IPS-15b (cell line): ENCODE measurements around the gene TXNDC16.

Experiments used
- H3K27me3 ChIP-seq: one replicate; pipeline ENCODE4 v1.6.1; 2013; ENCODE audit warnings: low read length; ENCODE audit not compliant: control insufficient read depth, insufficient read depth
- H3K36me3 ChIP-seq: one replicate; pipeline ENCODE4 v1.6.1; 2013; ENCODE audit warnings: low read length; ENCODE audit not compliant: control insufficient read depth, insufficient read depth
- H3K4me1 ChIP-seq: one replicate; pipeline ENCODE4 v1.6.1; 2013; ENCODE audit warnings: mild to moderate bottlenecking, low read length; ENCODE audit not compliant: control insufficient read depth, insufficient read depth
- H3K4me3 ChIP-seq: one replicate; pipeline ENCODE4 v1.5.1; 2013; ENCODE audit warnings: low read depth, low read length
- H3K9ac ChIP-seq: one replicate; pipeline ENCODE4 v1.6.1; 2013; ENCODE audit warnings: low read depth, mild to moderate bottlenecking, low read length
- H3K9me3 ChIP-seq: one replicate; pipeline ENCODE4 v1.6.1; 2013; ENCODE audit warnings: mild to moderate bottlenecking, low read length; ENCODE audit not compliant: control insufficient read depth, insufficient read depth

Gene TXNDC16

GRCh38 chr14:52400846-52401245, 151.5 kb downstream of the TXNDC16 start:
- Histone ChIP-seq H3K4me1 (peaks cover 4% of the 10 kb centered on the region), H3K9me3 (no peaks in the 10 kb centered on the region), H3K27me3 (no peaks in the 10 kb centered on the region), H3K9ac (no peak overlapping the region), H3K4me3 (no peak overlapping the region), H3K36me3 (no peaks in the 10 kb centered on the region)

DNA sequence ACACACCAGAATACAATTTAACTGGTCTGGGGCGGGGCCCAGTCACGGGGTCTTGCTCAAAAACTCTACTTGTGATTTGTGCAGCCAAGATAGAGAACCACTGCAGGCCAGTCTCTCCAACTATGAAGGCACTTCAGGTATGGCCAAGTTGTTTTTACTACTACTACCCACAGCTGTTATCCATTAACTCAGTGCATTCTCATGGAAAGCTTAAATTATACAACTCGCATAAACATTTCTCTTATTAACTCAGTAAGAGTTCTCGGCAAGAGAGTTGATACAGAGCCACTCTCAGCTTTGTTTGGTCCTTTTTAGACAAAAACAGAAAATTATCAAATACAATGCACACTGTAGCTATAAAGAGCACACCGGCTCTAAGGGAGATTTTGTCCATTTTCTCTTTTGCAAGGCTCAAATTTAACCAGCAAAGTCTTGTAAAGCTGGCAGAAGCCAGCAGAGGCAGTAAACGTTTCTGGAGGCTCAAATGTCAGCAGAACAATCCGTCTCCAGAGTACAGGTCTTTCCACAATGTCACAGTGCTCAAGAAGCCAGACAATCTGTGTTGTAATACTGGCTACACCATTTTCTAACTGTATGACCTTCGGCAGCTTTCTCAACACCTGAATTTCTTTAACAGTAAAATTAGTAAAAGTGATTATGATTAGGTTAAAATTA, 152.2 kb downstream of the TXNDC16 start:
- H3K36me3 ChIP-seq, result no peaks in the 10 kb centered on the region
- H3K4me1 ChIP-seq, result peaks cover 4% of the 10 kb centered on the region
- H3K9me3 ChIP-seq, result no peaks in the 10 kb centered on the region
- no peaks in the 10 kb centered on the region for H3K27me3 ChIP-seq
- no peak overlapping the region for H3K9ac ChIP-seq
- no peak overlapping the region for H3K4me3 ChIP-seq

- H3K36me3 ChIP-seq, result no peaks in the 10 kb centered on the region
- H3K27me3 ChIP-seq, result no peaks in the 10 kb centered on the region
- no peak overlapping the region for H3K4me3 ChIP-seq
Observed at GRCh38 chr14:52399104-52399503, 153.2 kb downstream of the TXNDC16 start.

DNA sequence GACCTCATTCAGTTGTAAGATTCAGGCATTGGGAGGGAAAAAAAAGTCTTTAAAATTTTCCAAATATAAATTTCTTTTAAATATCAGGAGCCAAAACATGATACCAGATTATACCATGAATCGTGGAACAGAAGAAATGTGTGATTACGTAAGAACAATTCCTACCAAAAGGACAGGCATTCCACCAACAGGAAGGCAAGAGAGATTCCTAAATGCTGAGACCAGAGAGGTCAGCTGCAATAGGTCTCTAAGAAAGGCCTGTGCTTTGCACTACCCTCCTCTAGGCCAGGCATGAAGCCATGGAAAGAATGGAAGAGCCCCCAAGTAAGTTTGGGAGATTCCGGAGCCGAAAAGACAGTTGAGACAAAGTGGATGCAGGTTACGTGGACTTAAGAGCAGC, 154.5 kb downstream of the TXNDC16 start:
- no peak overlapping the region for H3K4me3 ChIP-seq
- peaks cover 4% of the 10 kb centered on the region for H3K4me1 ChIP-seq
- H3K9me3 ChIP-seq, result no peaks in the 10 kb centered on the region
- no peaks in the 10 kb centered on the region for H3K36me3 ChIP-seq
- H3K27me3 ChIP-seq, result no peaks in the 10 kb centered on the region
- H3K9ac ChIP-seq, result no peak overlapping the region

More at GRCh38 chr14:52399104-52399503, 153.2 kb downstream of the TXNDC16 start:
- no peaks in the 10 kb centered on the region for H3K9me3 ChIP-seq
- H3K4me1 ChIP-seq, result peaks cover 4% of the 10 kb centered on the region
- no peak overlapping the region for H3K9ac ChIP-seq

- Histone ChIP-seq H3K36me3 (no peaks in the 10 kb centered on the region), H3K9me3 (no peaks in the 10 kb centered on the region), H3K27me3 (no peaks in the 10 kb centered on the region), H3K9ac (no peak overlapping the region), H3K4me3 (no peak overlapping the region), H3K4me1 (peaks cover 4% of the 10 kb centered on the region)
Observed at GRCh38 chr14:52395728-52396127, 156.6 kb downstream of the TXNDC16 start.

GRCh38 chr14:52391881-52392615, 160.3 kb downstream of the TXNDC16 start:
- Histone ChIP-seq H3K9me3 (no peaks in the 10 kb centered on the region), H3K4me1 (no peaks in the 10 kb centered on the region), H3K9ac (no peak overlapping the region), H3K4me3 (no peak overlapping the region), H3K27me3 (no peaks in the 10 kb centered on the region), H3K36me3 (no peaks in the 10 kb centered on the region)
